OCI-LY7 (cell line): ENCODE results near the gene THSD7A.

ENCODE experiments used
- CTCF ChIP-seq: fragments of 200-600 bp; sonication (generic); conservative IDR thresholded peaks from 2 replicates; pipeline ENCODE4 v1.5.1; 2014; ENCODE audit warnings: mild to moderate bottlenecking, antibody characterized with exemption, low read length, moderate library complexity, mixed read lengths
- EZH2phosphoT487 ChIP-seq: fragments of 200-600 bp; sonication (generic); IDR thresholded peaks from 2 replicates; pipeline ENCODE4 v1.6.1; 2018; ENCODE audit warnings: low read depth, borderline replicate concordance, mild to moderate bottlenecking, mixed run types, antibody characterized with exemption, low read length, moderate library complexity, mixed read lengths

DNA sequence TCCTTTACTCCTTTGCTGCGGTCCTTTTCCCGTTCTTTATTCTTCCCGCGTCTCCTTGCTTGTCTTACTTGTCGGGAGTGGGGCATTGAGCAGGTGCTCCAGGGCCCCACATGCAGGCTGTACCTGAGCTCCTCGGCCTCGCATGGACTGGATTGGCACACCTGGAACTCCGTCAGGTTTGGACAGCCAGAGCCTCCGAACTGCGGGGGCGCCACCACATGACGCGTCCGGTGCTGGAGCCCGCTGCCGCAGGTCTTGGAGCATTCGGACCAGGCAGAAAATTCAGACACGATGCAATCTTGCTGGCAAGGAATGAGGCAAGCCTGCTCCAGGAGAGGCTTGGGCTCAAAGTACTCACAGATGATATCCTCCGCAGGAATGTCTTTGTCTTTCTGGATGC is 195.7 kb downstream of the THSD7A start:
- no peak for TF ChIP-seq CTCF
- no peak for TF ChIP-seq EZH2phosphoT487
